Measurements from ENCODE around the gene GGTLC2.
"Not testable (repeated sequence)": the region's sequence is repeated elsewhere in the genome, so short reads cannot be mapped to it uniquely, and the experiment has no call there.

Gene GGTLC2

DNA sequence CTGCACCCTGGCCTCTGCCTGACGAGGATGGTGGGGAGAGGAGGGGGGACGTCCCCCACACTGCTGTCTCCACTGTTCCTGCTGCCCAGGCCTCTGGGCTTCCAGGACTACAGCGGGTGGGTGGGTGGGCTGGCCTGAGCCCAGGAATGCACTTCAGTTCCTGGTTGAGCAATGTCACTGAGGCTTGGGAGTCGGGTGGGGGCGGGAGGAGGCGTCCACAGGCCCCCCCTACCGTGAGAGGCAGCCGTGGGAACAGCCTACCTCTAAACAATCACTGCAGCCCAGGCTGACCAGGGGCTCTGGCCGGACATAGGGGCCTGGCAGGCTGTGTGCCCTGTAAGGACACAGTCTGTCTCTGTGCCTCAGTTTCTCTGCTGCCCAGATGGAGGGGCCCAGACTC lies 6.0 kb downstream of the GGTLC2 start:
- H3K4me3 ChIP-seq (ENCODE audit: low read length); H4K20me1 ChIP-seq (ENCODE audit: insufficient read depth, low read length); H3K27me3 ChIP-seq (replicated peaks; ENCODE audit: insufficient read depth, low read length); H3K4me2 ChIP-seq (ENCODE audit: low read depth, low read length); H2AFZ ChIP-seq (ENCODE audit: low read length); H3K9ac ChIP-seq (ENCODE audit: low read length); H3K4me1 ChIP-seq (ENCODE audit: low read length); H3K9me2 ChIP-seq (replicated peaks; ENCODE audit: insufficient read depth, low read length); H3K27ac ChIP-seq (ENCODE audit: low read length); DNase-seq; H3F3A ChIP-seq (ENCODE audit: insufficient read depth, low read length); H3K9me3 ChIP-seq (replicated peaks; ENCODE audit: insufficient read depth, low read length); H3K79me2 ChIP-seq (ENCODE audit: low read length); H3K36me3 ChIP-seq (replicated peaks; ENCODE audit: insufficient read depth, low read length): not testable (repeated sequence)

- not testable (repeated sequence) for H3F3A ChIP-seq (ENCODE audit: insufficient read depth, low read length); DNase-seq; H3K27me3 ChIP-seq (replicated peaks; ENCODE audit: insufficient read depth, low read length); H3K9me3 ChIP-seq (replicated peaks; ENCODE audit: insufficient read depth, low read length); H3K27ac ChIP-seq (ENCODE audit: low read length); H3K9me2 ChIP-seq (replicated peaks; ENCODE audit: insufficient read depth, low read length); H3K36me3 ChIP-seq (replicated peaks; ENCODE audit: insufficient read depth, low read length); H3K4me3 ChIP-seq (ENCODE audit: low read length); H4K20me1 ChIP-seq (ENCODE audit: insufficient read depth, low read length); H3K9ac ChIP-seq (ENCODE audit: low read length); H3K4me1 ChIP-seq (ENCODE audit: low read length); H2AFZ ChIP-seq (ENCODE audit: low read length); H3K4me2 ChIP-seq (ENCODE audit: low read depth, low read length); H3K79me2 ChIP-seq (ENCODE audit: low read length)
Measured at GRCh38 chr22:22650803-22651515, 6.5 kb downstream of the GGTLC2 start.

DNA sequence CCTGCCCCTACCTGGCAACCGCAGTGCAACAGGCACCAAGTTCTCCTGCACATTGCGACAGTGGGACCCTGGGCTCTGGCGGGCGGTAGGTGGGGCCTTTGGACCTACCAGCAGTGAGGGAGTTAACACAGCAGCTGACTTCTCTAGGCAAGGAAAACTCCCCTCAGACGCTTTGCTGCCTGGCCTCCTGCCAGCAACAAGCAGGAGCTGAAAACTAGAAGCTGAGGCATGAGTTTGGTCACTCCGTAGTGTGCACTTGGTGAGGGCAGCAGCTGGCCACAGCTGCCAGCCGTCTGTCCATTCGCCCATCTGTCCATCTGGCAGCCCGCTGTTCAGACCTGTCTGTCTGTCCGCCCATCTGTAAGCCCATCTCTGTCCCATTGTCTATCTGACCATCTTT lies 7.2 kb downstream of the GGTLC2 start:
- DNase-seq; H2AFZ ChIP-seq (ENCODE audit: low read length); H3K9me3 ChIP-seq (replicated peaks; ENCODE audit: insufficient read depth, low read length); H3K9ac ChIP-seq (ENCODE audit: low read length); H3K36me3 ChIP-seq (replicated peaks; ENCODE audit: insufficient read depth, low read length); H3K4me1 ChIP-seq (ENCODE audit: low read length); H3K4me3 ChIP-seq (ENCODE audit: low read length); H3K79me2 ChIP-seq (ENCODE audit: low read length); H3K9me2 ChIP-seq (replicated peaks; ENCODE audit: insufficient read depth, low read length); H4K20me1 ChIP-seq (ENCODE audit: insufficient read depth, low read length); H3K4me2 ChIP-seq (ENCODE audit: low read depth, low read length); H3F3A ChIP-seq (ENCODE audit: insufficient read depth, low read length); H3K27me3 ChIP-seq (replicated peaks; ENCODE audit: insufficient read depth, low read length); H3K27ac ChIP-seq (ENCODE audit: low read length): not testable (repeated sequence)

DNA sequence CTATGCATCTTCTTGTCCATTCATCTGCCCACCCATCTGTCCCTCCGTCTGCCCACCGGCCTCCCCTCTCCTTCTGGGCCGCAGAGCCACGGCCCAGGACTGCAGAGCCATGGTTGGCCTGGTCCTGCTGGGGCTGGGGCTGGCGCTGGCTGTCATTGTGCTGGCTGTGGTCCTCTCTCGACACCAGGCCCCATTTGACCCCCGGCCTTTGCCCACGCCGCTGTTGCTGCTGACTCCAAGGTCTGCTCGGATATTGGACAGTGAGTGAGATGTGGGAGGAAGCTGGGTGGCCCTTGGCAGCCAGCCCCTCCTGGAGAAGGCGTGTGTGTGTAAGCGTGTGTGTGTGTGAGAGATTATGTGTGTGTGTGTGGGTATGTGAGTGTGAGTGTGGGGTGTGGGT lies 7.7 kb downstream of the GGTLC2 start:
- H3K9me3 ChIP-seq (replicated peaks; ENCODE audit: insufficient read depth, low read length); H3K27me3 ChIP-seq (replicated peaks; ENCODE audit: insufficient read depth, low read length); H3K36me3 ChIP-seq (replicated peaks; ENCODE audit: insufficient read depth, low read length); DNase-seq; H3K9me2 ChIP-seq (replicated peaks; ENCODE audit: insufficient read depth, low read length); H3F3A ChIP-seq (ENCODE audit: insufficient read depth, low read length); H2AFZ ChIP-seq (ENCODE audit: low read length); H3K4me2 ChIP-seq (ENCODE audit: low read depth, low read length); H3K9ac ChIP-seq (ENCODE audit: low read length); H4K20me1 ChIP-seq (ENCODE audit: insufficient read depth, low read length); H3K4me1 ChIP-seq (ENCODE audit: low read length); H3K27ac ChIP-seq (ENCODE audit: low read length); H3K79me2 ChIP-seq (ENCODE audit: low read length); H3K4me3 ChIP-seq (ENCODE audit: low read length): not testable (repeated sequence)

DNA sequence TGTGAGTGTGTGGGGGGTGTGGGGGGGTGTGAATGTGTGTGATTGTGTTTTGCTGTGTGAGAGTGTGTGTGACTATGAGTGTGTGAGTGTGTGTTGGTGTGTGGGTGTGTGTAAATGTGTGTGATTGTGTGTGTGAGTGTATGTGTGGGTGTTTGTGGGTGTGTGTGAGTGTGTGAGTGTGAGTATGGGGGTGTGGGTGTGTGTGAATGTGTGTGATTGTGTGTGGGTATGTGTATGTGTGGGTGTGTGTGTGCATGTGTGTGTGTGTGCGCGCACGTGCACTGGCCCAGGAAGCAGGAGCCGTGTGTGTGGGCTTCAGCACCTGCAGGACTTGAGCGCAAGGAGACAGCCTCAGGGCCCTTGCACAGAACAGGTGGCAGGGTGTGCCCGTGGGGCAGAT lies 8.2 kb downstream of the GGTLC2 start:
- H4K20me1 ChIP-seq (ENCODE audit: insufficient read depth, low read length); H3F3A ChIP-seq (ENCODE audit: insufficient read depth, low read length); H3K4me3 ChIP-seq (ENCODE audit: low read length); H3K9me3 ChIP-seq (replicated peaks; ENCODE audit: insufficient read depth, low read length); DNase-seq; H3K9ac ChIP-seq (ENCODE audit: low read length); H3K27me3 ChIP-seq (replicated peaks; ENCODE audit: insufficient read depth, low read length); H3K9me2 ChIP-seq (replicated peaks; ENCODE audit: insufficient read depth, low read length); H2AFZ ChIP-seq (ENCODE audit: low read length); H3K36me3 ChIP-seq (replicated peaks; ENCODE audit: insufficient read depth, low read length); H3K4me1 ChIP-seq (ENCODE audit: low read length); H3K79me2 ChIP-seq (ENCODE audit: low read length); H3K4me2 ChIP-seq (ENCODE audit: low read depth, low read length); H3K27ac ChIP-seq (ENCODE audit: low read length): not testable (repeated sequence)

GRCh38 chr22:22653677-22654381 lies 9.4 kb downstream of the GGTLC2 start:
- not testable (repeated sequence) for H3K27me3 ChIP-seq (replicated peaks; ENCODE audit: insufficient read depth, low read length); H3F3A ChIP-seq (ENCODE audit: insufficient read depth, low read length); H3K9me2 ChIP-seq (replicated peaks; ENCODE audit: insufficient read depth, low read length); H3K9me3 ChIP-seq (replicated peaks; ENCODE audit: insufficient read depth, low read length); H4K20me1 ChIP-seq (ENCODE audit: insufficient read depth, low read length); H3K9ac ChIP-seq (ENCODE audit: low read length); H2AFZ ChIP-seq (ENCODE audit: low read length); H3K4me2 ChIP-seq (ENCODE audit: low read depth, low read length); H3K4me3 ChIP-seq (ENCODE audit: low read length); H3K36me3 ChIP-seq (replicated peaks; ENCODE audit: insufficient read depth, low read length); DNase-seq; H3K79me2 ChIP-seq (ENCODE audit: low read length); H3K27ac ChIP-seq (ENCODE audit: low read length); H3K4me1 ChIP-seq (ENCODE audit: low read length)

Data from MM.1S (cell line).